K562 (cell line): ENCODE measurements around the gene GBF1. TPM values are rescaled to one million over a fixed set of nuclear protein-coding genes. Genes with fewer than 3 reads are reported as not detected.

Source experiments
- ATAC-seq: fragments of 200-7000 bp; cut with Tn5 transposase; 3 replicates; pipeline ENCODE4 v1.9.1; 2020; ENCODE audit warnings: moderate library complexity
- BruUV-seq: library from RNA; stranded (reverse); fragments of 400-500 nt; replicated peaks from 2 replicates; lab custom pipeline; 2021; lab: Mats Ljungman, UMichigan
- CTCF ChIA-PET: fragments of 300-600 bp; formaldehyde crosslinking; extraction: SDS; loops from one replicate; lab custom pipeline; 2021; ENCODE audit warnings: low intra/inter-chr PET ratio; lab: Yijun Ruan, JAX
- POLR2A ChIA-PET: fragments of 300-600, 350-650 bp; sonication (Branson Sonifier 250); formaldehyde crosslinking; extraction: SDS; loops from one replicate; lab custom pipeline; 2021; ENCODE audit warnings: antibody characterized with exemption, inconsistent platforms; lab: Yijun Ruan, JAX
- DNase-seq, 4 experiments: peaks; one replicate each; pipeline versions ENCODE4 v3.0.0 to v3.0.0-alpha.2; 2011 to 2018; ENCODE audit warnings: low spot score in 3 of 4, mixed read lengths in 3 of 4; ENCODE audit errors: extremely low read depth in 1 of 4
- FAIRE-seq: peaks from 2 replicates; lab custom pipeline; 2011; peaks lifted over from hg19 to GRCh38; lab: Jason Lieb, UNC
- H2AFZ ChIP-seq: 2 replicates; pipeline ENCODE4 v1.6.0; 2011; ENCODE audit warnings: low read depth, low read length, control low read depth, inconsistent platforms
- H3K27ac ChIP-seq: fragments of 200-600 bp; 3 replicates; pipeline ENCODE4 v1.8.0; 2011; ENCODE audit warnings: low read depth, mild to moderate bottlenecking, control low read depth, inconsistent platforms, low read length, moderate library complexity, mixed read lengths; ENCODE audit errors: extremely low read depth
- H3K27me3 ChIP-seq, 2 experiments: fragments of 300-600 bp in 1 of 2; 2 replicates in 1 of 2; 3 replicates in 1 of 2; pipeline versions ENCODE4 v1.6.0 to v1.8.0; 2011; ENCODE audit warnings: inconsistent platforms in 2 of 2, low read length in 2 of 2, mild to moderate bottlenecking in 1 of 2, mixed read lengths in 1 of 2, moderate library complexity in 1 of 2; ENCODE audit not compliant: control insufficient read depth in 2 of 2, insufficient read depth in 2 of 2
- H3K36me3 ChIP-seq: fragments of 300-600 bp; 3 replicates; pipeline ENCODE4 v1.8.0; 2011; ENCODE audit warnings: mild to moderate bottlenecking, low read length, inconsistent platforms; ENCODE audit not compliant: control insufficient read depth, insufficient read depth
- H3K4me1 ChIP-seq, 2 experiments: fragments of 200-600 bp in 1 of 2; replicated peaks in 1 of 2; 2 replicates in 1 of 2; 3 replicates in 1 of 2; pipeline versions ENCODE4 v1.5.1 to v1.8.0; 2011; ENCODE audit warnings: inconsistent platforms in 2 of 2, low read length in 2 of 2, mild to moderate bottlenecking in 1 of 2, mixed read lengths in 1 of 2, moderate library complexity in 1 of 2; ENCODE audit not compliant: control insufficient read depth in 2 of 2, insufficient read depth in 2 of 2
- H3K4me2 ChIP-seq: 2 replicates; pipeline ENCODE4 v1.6.1; 2011; ENCODE audit warnings: low read length, control low read depth, inconsistent platforms, mixed read lengths; ENCODE audit not compliant: insufficient read depth
- H3K4me3 ChIP-seq: fragments of 200-600 bp; sonication (generic), shearing (Covaris generic); 2 replicates; pipeline ENCODE4 v1.5.1; 2016; ENCODE audit warnings: control low read depth, inconsistent platforms
- H3K79me2 ChIP-seq: fragments of 200-600 bp; 3 replicates; pipeline ENCODE4 v1.8.0; 2011; ENCODE audit warnings: low read length, inconsistent platforms; ENCODE audit not compliant: control insufficient read depth, insufficient read depth
- H3K9ac ChIP-seq, 2 experiments: 2 replicates each; pipeline versions ENCODE4 v1.6.0 to v1.6.1; 2011; ENCODE audit warnings: low read depth in 2 of 2, low read length in 2 of 2, control low read depth in 1 of 2, inconsistent platforms in 1 of 2, mild to moderate bottlenecking in 1 of 2, mixed read lengths in 1 of 2; ENCODE audit not compliant: insufficient read depth in 1 of 2
- H3K9me1 ChIP-seq: one replicate; pipeline ENCODE4 v1.6.0; 2011; ENCODE audit warnings: inconsistent platforms, mild to moderate bottlenecking, low read length, moderate library complexity; ENCODE audit not compliant: control insufficient read depth, insufficient read depth
- H3K9me3 ChIP-seq: replicated peaks from 2 replicates; pipeline ENCODE4 v1.5.1; 2011; ENCODE audit warnings: low read depth, low read length, inconsistent platforms; ENCODE audit not compliant: control insufficient read depth, insufficient read depth
- H4K20me1 ChIP-seq: replicated peaks from 2 replicates; pipeline ENCODE4 v1.6.1; 2011; ENCODE audit warnings: low read length, inconsistent platforms, mixed read lengths; ENCODE audit not compliant: control insufficient read depth, insufficient read depth
- PBX2 ChIP-seq, 2 experiments: IDR thresholded peaks in 1 of 2; conservative IDR thresholded peaks in 1 of 2; 2 replicates each; pipeline ENCODE4 v1.6.1; 2016; ENCODE audit warnings: low read depth in 2 of 2, mild to moderate bottlenecking in 1 of 2, missing compliant biosample characterization in 1 of 2, missing genetic modification characterization in 1 of 2, moderate library complexity in 1 of 2
- PKNOX1 ChIP-seq: fragments of 450-650 bp; IDR thresholded peaks from 2 replicates; pipeline ENCODE4 v1.6.1; 2016
- ZSCAN29 ChIP-seq: fragments of 450-650 bp; IDR thresholded peaks from 2 replicates; pipeline ENCODE4 v1.6.1; 2017
- WGBS: fragments of 100-300 bp; shearing (Covaris generic); methylation state at CpG from one replicate; pipeline ENCODE4 v1.1.6; 2016; ENCODE audit warnings: low coverage, mixed read lengths; ENCODE audit not compliant: insufficient coverage; ENCODE audit errors: missing lambda C conversion rate; 5-methylcytosine and 5-hydroxymethylcytosine counted together
- in situ Hi-C: fragments of 300-500 bp; cut with MboI; formaldehyde crosslinking; loops from 4 replicates; pipeline ENCODE4 v1.15.0; 2018; ENCODE audit warnings: inconsistent platforms, mixed read lengths
- intact Hi-C: fragments of 100-400 bp; cut with micrococcal nuclease; formaldehyde crosslinking; loops from 2 replicates; pipeline ENCODE4 v1.14.2; 2022
- polyA plus RNA-seq, 8 experiments: library from polyadenylated mRNA; depleted of rRNA in 4 of 8; stranded (reverse) in 5 of 8; unstranded in 3 of 8; fragments of >200 nt; fragmentation: Nextera tagmentation in 2 of 8; fragmentation: Illumina TruSeq in 1 of 8; extraction: Ambion mirVana in 2 of 8; extraction: Trizol in 1 of 8; gene quantifications; 2 replicates each; pipeline versions ENCODE4 v1.2.1 to v1.2.3, GENCODE V29; 2011 to 2014; ENCODE audit warnings: inconsistent platforms in 1 of 8, missing spikeins in 1 of 8
- total RNA-seq, 7 experiments: library from RNA; depleted of rRNA in 6 of 7; stranded (reverse); fragments of >200 nt in 6 of 7; fragmentation: Illumina TruSeq in 2 of 7; extraction: Trizol in 2 of 7; gene quantifications; 2 replicates each; pipeline versions ENCODE4 v1.2.1 to v1.2.3, GENCODE V29; 2011 to 2021; ENCODE audit warnings: low replicate concordance in 1 of 7

GBF1 gene
- total and polyA plus RNA-seq, 9 of the 15 experiments (the other 6 are each of a cell fraction or from before 2014, with no cell fraction given), result 0.69 to 28.0 (median 10.3) TPM

- Histone ChIP-seq H3K9me1 (no peaks in the 10 kb centered on the region), H3K79me2 (peaks cover 59% of the 10 kb centered on the region), H2AFZ (no peak overlapping the region), H3K4me2 (peak overlapping the region; percentile 97), H3K27me3 (no peaks in the 10 kb centered on the region), H3K4me3 (peak overlapping the region; percentile 84), H3K4me1 (peaks cover 6 to 25% of the 10 kb centered on the region in 2 experiments), H3K27ac (peak overlapping the region; percentile 75; the same call in 2 of the 3 replicates), H3K9ac (peak overlapping the region; percentile 80 to 81; a peak in 3 of 4 replicates), H3K36me3 (peaks cover 15% of the 10 kb centered on the region; the same call in 2 of the 3 replicates), H4K20me1 (peaks cover 14% of the 10 kb centered on the region; the same call in 1 of the 2 replicates), H3K9me3 (no peaks in the 10 kb centered on the region)
- TF ChIP-seq PBX2 (CRISPR knock-in tag; IDR thresholded peaks at IDR 0.05; ENCODE audit: low read depth) (no peak), PBX2 (tag; conservative IDR thresholded peaks at IDR 0.05; ENCODE audit: low read depth) (0 out of 2 replicates have a peak, but pooled peaks have one; percentile 10), PKNOX1 (peak; percentile 83), ZSCAN29 (no peak)
- POLR2A ChIA-PET, result interaction anchor here (1.2 kb wide), 1 partner anchor 105 kb away, joined by 3 read pairs; no protein-coding TSS in a partner anchor
- DNase-seq (no peak), ATAC-seq (no peak), FAIRE-seq (no peak)
- in situ Hi-C loops, result loop anchor here (25.0 kb wide), 1 partner anchor 341 kb away; no protein-coding TSS in a partner anchor
- CTCF ChIA-PET, result no interaction called here
- TSS peak; percentile 69 for BruUV-seq
- intact Hi-C loops, result no loop called here
- 3% methylated on average over 3 of the region's 3 CpGs for WGBS
These were observed 929 bp downstream of the GBF1 start for GRCh38 chr10:102246261-102246660.
